Endothelial cell of umbilical vein (primary cell): ENCODE data around the gene SIGLEC15. TPM values are rescaled to one million over a fixed set of nuclear protein-coding genes. Genes with fewer than 3 reads are reported as not detected.

Experiments used
- BruUV-seq: library from RNA; stranded (reverse); fragments of 400-500 nt; replicated peaks from 2 replicates; lab custom pipeline; 2021; lab: Mats Ljungman, UMichigan
- CTCF ChIA-PET: fragments of 300-600, 350-600 bp; sonication (Branson Sonifier 250); formaldehyde crosslinking; loops from one replicate; lab custom pipeline; 2021; ENCODE audit warnings: antibody characterized with exemption, inconsistent platforms; lab: Charles Lee
- POLR2A ChIA-PET: fragments of 300-600, 350-600 bp; sonication (Branson Sonifier 250); formaldehyde crosslinking; loops from one replicate; lab custom pipeline; 2021; ENCODE audit warnings: antibody characterized with exemption, inconsistent platforms; lab: Charles Lee
- DNase-seq: peaks from one replicate; pipeline ENCODE4 v3.0.0-alpha.2; 2011; ENCODE audit warnings: low read depth, low spot score
- FAIRE-seq: peaks from 2 replicates; lab custom pipeline; 2011; peaks lifted over from hg19 to GRCh38; lab: Jason Lieb, UNC
- H2AFZ ChIP-seq: 2 replicates; pipeline ENCODE4 v1.6.0; 2012; ENCODE audit warnings: low read depth, low read length, control low read depth, inconsistent platforms
- H3K27ac ChIP-seq: 2 replicates; pipeline ENCODE4 v1.5.1; 2011; ENCODE audit warnings: low read depth, mild to moderate bottlenecking, control low read depth, low read length, moderate library complexity; ENCODE audit not compliant: insufficient read depth
- H3K27me3 ChIP-seq, 2 experiments: 2 replicates each; pipeline versions ENCODE4 v1.6.0 to v1.6.1; 2011; ENCODE audit warnings: low read length in 2 of 2, mixed read lengths in 1 of 2; ENCODE audit not compliant: control insufficient read depth in 2 of 2, insufficient read depth in 2 of 2
- H3K36me3 ChIP-seq, 2 experiments: 2 replicates in 1 of 2; 3 replicates in 1 of 2; pipeline ENCODE4 v1.5.1; 2011; ENCODE audit warnings: low read length in 2 of 2, mild to moderate bottlenecking in 1 of 2, moderate library complexity in 1 of 2; ENCODE audit not compliant: control insufficient read depth in 2 of 2, insufficient read depth in 2 of 2; ENCODE audit errors: extremely low read depth in 1 of 2
- H3K4me1 ChIP-seq: 3 replicates; pipeline ENCODE4 v1.5.1; 2011; ENCODE audit warnings: mild to moderate bottlenecking, low read length; ENCODE audit not compliant: control insufficient read depth, insufficient read depth; ENCODE audit errors: extremely low read depth
- H3K4me2 ChIP-seq: 2 replicates; pipeline ENCODE4 v1.6.1; 2011; ENCODE audit warnings: low read length, control low read depth, mixed read lengths; ENCODE audit not compliant: insufficient read depth
- H3K4me3 ChIP-seq, 3 experiments: fragments of 200-600 bp in 1 of 3; sonication (generic), shearing (Covaris generic) in 1 of 3; replicated peaks in 1 of 3; 2 replicates each; pipeline ENCODE4 v1.5.1; 2011 to 2016; ENCODE audit warnings: control low read depth in 3 of 3, low read length in 3 of 3, mild to moderate bottlenecking in 2 of 3, inconsistent platforms in 1 of 3, low read depth in 1 of 3, moderate library complexity in 1 of 3; ENCODE audit not compliant: insufficient read depth in 1 of 3
- H3K79me2 ChIP-seq: 2 replicates; pipeline ENCODE4 v1.6.0; 2012; ENCODE audit warnings: low read length, inconsistent platforms; ENCODE audit not compliant: control insufficient read depth, insufficient read depth
- H3K9ac ChIP-seq: replicated peaks from 2 replicates; pipeline ENCODE3; 2011; ENCODE audit warnings: low read length, control low read depth; ENCODE audit not compliant: insufficient read depth; ENCODE audit errors: extremely low read depth
- H3K9me1 ChIP-seq: replicated peaks from 3 replicates; pipeline ENCODE4 v1.6.0; 2011; ENCODE audit warnings: mild to moderate bottlenecking, low read length; ENCODE audit not compliant: control insufficient read depth, insufficient read depth; ENCODE audit errors: extremely low read depth
- H3K9me3 ChIP-seq: replicated peaks from 2 replicates; pipeline ENCODE4 v1.5.1; 2012; ENCODE audit warnings: low read length, inconsistent platforms; ENCODE audit not compliant: control insufficient read depth, insufficient read depth
- H4K20me1 ChIP-seq: replicated peaks from 2 replicates; pipeline ENCODE3; 2011; ENCODE audit warnings: mild to moderate bottlenecking, low read length; ENCODE audit not compliant: control insufficient read depth, insufficient read depth; ENCODE audit errors: extremely low read depth
- EZH2 ChIP-seq: IDR thresholded peaks from 2 replicates; pipeline ENCODE4 v1.6.1; 2012; ENCODE audit warnings: borderline replicate concordance, low read depth, mild to moderate bottlenecking, moderate library complexity, low read length, inconsistent platforms; ENCODE audit not compliant: severe bottlenecking
- FOS ChIP-seq: IDR thresholded peaks from 2 replicates; pipeline ENCODE4 v1.6.1; 2011; ENCODE audit warnings: mild to moderate bottlenecking, low read length, moderate library complexity, borderline replicate concordance; ENCODE audit not compliant: insufficient read depth
- GATA2 ChIP-seq: IDR thresholded peaks from 2 replicates; pipeline ENCODE4 v1.7.0; 2011; ENCODE audit warnings: low read depth, mild to moderate bottlenecking, moderate library complexity, mixed read lengths, low read length; ENCODE audit not compliant: insufficient read length, insufficient read depth
- JUN ChIP-seq: IDR thresholded peaks from 2 replicates; pipeline ENCODE4 v1.6.1; 2011; ENCODE audit warnings: borderline replicate concordance, low read depth; ENCODE audit not compliant: insufficient read length, insufficient read depth
- MYC ChIP-seq: IDR thresholded peaks from one replicate; pipeline ENCODE4 v1.6.1; 2011; ENCODE audit warnings: mild to moderate bottlenecking, low read depth, low read length
- POLR2A ChIP-seq: IDR thresholded peaks from 2 replicates; pipeline ENCODE4 v1.6.1; 2012; ENCODE audit warnings: low read depth, mild to moderate bottlenecking, control low read depth, low read length
- POLR2AphosphoS5 ChIP-seq: IDR thresholded peaks from 2 replicates; pipeline ENCODE4 v1.6.1; 2012; ENCODE audit warnings: low read depth, mild to moderate bottlenecking, control low read depth, low read length, moderate library complexity; ENCODE audit not compliant: insufficient read depth
- dilution Hi-C: fragments of 300-500 bp; cut with MboI; formaldehyde crosslinking; loops from one replicate; pipeline ENCODE4 v1.15.0; 2019; ENCODE audit warnings: low sequenced_read_pairs; ENCODE audit not compliant: extremely low pct_ligation_motif_present
- intact Hi-C: fragments of 100-400 bp; cut with micrococcal nuclease; formaldehyde crosslinking; loops from one replicate; pipeline ENCODE4 v1.10.0; 2022
- polyA plus RNA-seq, 4 experiments: library from polyadenylated mRNA; depleted of rRNA in 3 of 4; stranded (reverse) in 3 of 4; unstranded in 1 of 4; fragments of >200 nt; gene quantifications; 2 replicates each; pipeline versions ENCODE4 v1.2.1 to v1.2.3, GENCODE V29; 2011 to 2012; ENCODE audit warnings: missing spikeins in 1 of 4
- total RNA-seq: library from RNA; stranded (reverse); gene quantifications from 2 replicates; pipeline ENCODE4 v1.2.3, GENCODE V29; 2021
- TF ChIP-seq, protein P1 (sequence below), 2 donors: IDR thresholded peaks; 1 replicate in 1 of 2; 2 replicates in 1 of 2; pipeline ENCODE4 v1.5.1; 2011; ENCODE audit warnings: low read length in 2 of 2, mild to moderate bottlenecking in 2 of 2, moderate library complexity in 2 of 2, control low read depth in 1 of 2, inconsistent platforms in 1 of 2, low read depth in 1 of 2; ENCODE audit not compliant: insufficient read depth in 1 of 2; ENCODE audit errors: extremely low read depth in 1 of 2
- TF ChIP-seq, protein P2 (sequence below): IDR thresholded peaks from 2 replicates; pipeline ENCODE4 v1.6.1; 2011; ENCODE audit not compliant: insufficient read depth, insufficient read length

Gene SIGLEC15
- total and polyA plus RNA-seq, 2 donors (not counting 3 experiments of a cell fraction or from before 2014, with no cell fraction given), result not detected

DNA sequence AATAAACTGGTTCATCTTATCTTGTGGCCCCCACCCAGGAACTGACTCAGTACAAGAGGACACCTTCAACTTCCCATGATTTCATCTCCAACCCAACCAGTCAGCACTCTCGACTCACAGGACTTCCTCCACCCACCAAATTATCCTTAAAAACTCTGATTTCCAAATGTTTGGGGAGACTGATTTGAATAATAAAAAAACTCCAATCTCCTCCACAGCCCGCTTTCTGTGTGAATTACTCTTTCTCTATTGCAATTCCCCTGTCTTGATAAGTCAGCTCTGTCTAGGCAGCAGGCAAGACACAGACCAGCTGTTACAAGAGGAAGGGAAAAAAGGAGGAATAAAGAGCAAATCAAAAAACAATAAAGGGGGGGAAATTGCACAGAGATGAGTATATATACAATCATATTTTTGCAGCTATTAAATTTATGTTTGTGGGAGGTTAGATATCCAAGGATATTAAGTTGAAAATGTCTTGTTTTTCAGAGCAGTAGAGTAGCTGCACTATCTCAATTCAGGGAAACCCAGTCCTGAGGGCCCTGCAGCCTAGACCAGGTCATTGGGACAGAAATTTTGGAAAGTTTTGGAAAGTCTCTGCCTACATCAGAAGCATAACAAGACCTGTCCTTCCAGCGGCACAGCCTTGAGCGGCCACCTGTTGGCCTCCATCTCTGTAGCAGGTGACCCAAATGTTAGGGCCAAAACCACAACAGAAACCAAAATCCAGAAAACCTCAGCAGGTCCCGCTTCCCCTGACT lies 32.8 kb upstream of the SIGLEC15 start:
- no peaks in the 10 kb centered on the region for H3K36me3 ChIP-seq
- no peak overlapping the region for H3K4me3 ChIP-seq
- intact Hi-C loops, result no loop called here
- dilution Hi-C loops, result no loop called here
- H3K27me3 ChIP-seq, result no peaks in the 10 kb centered on the region
- FAIRE-seq (no peak), DNase-seq (no peak)
- no peak overlapping the region for H2AFZ ChIP-seq
- no peak overlapping the region for H3K9ac ChIP-seq
- no TSS peak for BruUV-seq
- H4K20me1 ChIP-seq, result no peaks in the 10 kb centered on the region
- no peaks in the 10 kb centered on the region for H3K9me1 ChIP-seq
- no peaks in the 10 kb centered on the region for H3K9me3 ChIP-seq
- H3K79me2 ChIP-seq, result no peaks in the 10 kb centered on the region
- H3K4me1 ChIP-seq, result no peaks in the 10 kb centered on the region
- H3K27ac ChIP-seq, result no peak overlapping the region
- no peak overlapping the region for H3K4me2 ChIP-seq
- CTCF ChIA-PET, result interaction anchor here (1.0 kb wide), 1 partner anchor 10 kb away, joined by 3 read pairs; no protein-coding TSS in a partner anchor
- TF ChIP-seq POLR2AphosphoS5 (no peak), POLR2A (no peak), MYC (no peak), FOS (no peak), EZH2 (no peak), JUN (no peak), GATA2 (no peak)
- TF ChIP-seq, protein P1, sequence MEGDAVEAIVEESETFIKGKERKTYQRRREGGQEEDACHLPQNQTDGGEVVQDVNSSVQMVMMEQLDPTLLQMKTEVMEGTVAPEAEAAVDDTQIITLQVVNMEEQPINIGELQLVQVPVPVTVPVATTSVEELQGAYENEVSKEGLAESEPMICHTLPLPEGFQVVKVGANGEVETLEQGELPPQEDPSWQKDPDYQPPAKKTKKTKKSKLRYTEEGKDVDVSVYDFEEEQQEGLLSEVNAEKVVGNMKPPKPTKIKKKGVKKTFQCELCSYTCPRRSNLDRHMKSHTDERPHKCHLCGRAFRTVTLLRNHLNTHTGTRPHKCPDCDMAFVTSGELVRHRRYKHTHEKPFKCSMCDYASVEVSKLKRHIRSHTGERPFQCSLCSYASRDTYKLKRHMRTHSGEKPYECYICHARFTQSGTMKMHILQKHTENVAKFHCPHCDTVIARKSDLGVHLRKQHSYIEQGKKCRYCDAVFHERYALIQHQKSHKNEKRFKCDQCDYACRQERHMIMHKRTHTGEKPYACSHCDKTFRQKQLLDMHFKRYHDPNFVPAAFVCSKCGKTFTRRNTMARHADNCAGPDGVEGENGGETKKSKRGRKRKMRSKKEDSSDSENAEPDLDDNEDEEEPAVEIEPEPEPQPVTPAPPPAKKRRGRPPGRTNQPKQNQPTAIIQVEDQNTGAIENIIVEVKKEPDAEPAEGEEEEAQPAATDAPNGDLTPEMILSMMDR (IDR thresholded peaks at IDR 0.05; ENCODE audit: extremely low read depth in 1 of 2, insufficient read depth in 1 of 2, low read depth in 1 of 2, low read length in 2 of 2), result no peak
- TF ChIP-seq, protein P2, sequence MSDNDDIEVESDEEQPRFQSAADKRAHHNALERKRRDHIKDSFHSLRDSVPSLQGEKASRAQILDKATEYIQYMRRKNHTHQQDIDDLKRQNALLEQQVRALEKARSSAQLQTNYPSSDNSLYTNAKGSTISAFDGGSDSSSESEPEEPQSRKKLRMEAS, result no peak
- POLR2A ChIA-PET, result no interaction called here
